Stimulated activated CD8-positive, alpha-beta memory T cell treated with anti-CD3 and anti-CD28 coated beads, Interleukin-7, amount 100 ng/mL, for 4 hours (primary cell): ENCODE results near the gene CTBP2.
"Not testable (repeated sequence)": the region's sequence is repeated elsewhere in the genome, so short reads cannot be mapped to it uniquely, and the experiment has no call there.

Experiments used
- DNase-seq, 2 donors: peaks; one replicate each; pipeline ENCODE4 v3.0.0-alpha.2; 2020; ENCODE audit warnings: low read depth in 2 of 2

Gene CTBP2

GRCh38 chr10:125186431-125187170 lies 26.2 kb upstream of the CTBP2 start:
- DNase-seq = no peak

DNA sequence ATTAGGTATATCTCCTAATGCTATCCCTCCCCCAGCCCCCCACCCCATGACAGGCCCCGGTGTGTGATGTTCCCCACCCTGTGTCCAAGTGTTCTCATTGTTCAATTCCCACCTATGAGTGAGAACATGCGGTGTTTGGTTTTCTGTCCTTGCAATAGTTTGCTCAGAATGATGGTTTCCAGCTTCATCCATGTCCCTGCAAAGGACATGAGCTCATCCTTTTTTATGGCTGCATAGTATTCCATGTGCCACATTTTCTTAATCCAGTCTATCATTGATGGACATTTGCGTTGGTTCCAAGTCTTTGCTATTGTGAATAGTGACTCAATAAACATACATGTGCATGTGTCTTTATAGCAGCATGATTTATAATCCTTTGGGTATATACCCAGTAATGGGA lies 18.7 kb upstream of the CTBP2 start:
- not testable (repeated sequence) for DNase-seq

- no peak for DNase-seq
These were observed 17.6 kb upstream of the CTBP2 start for GRCh38 chr10:125177641-125178640.

GRCh38 chr10:125175807-125176206 lies 15.4 kb upstream of the CTBP2 start:
- DNase-seq = no peak

- DNase-seq = no peak
These were observed 14.0 kb upstream of the CTBP2 start for GRCh38 chr10:125174360-125174759.

DNA sequence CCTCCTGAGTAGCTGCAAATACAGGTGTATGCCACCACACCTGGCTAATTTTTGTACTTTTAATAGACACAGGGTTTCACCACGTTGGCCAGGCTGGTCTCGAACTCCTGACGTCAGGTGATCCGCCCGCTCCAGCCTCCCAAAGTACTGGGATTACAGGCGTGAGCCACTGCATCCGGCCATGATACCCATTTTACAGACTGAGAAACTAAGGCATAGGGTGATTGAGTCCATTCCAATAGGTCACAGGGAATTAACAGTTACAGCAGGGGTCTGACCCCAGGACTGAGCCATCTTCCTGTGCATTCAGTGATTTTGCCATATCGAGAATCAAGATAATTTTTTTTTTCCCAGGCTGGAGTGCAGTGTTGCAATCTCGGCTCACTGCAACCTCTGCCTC lies 12.3 kb upstream of the CTBP2 start:
- no peak for DNase-seq

DNA sequence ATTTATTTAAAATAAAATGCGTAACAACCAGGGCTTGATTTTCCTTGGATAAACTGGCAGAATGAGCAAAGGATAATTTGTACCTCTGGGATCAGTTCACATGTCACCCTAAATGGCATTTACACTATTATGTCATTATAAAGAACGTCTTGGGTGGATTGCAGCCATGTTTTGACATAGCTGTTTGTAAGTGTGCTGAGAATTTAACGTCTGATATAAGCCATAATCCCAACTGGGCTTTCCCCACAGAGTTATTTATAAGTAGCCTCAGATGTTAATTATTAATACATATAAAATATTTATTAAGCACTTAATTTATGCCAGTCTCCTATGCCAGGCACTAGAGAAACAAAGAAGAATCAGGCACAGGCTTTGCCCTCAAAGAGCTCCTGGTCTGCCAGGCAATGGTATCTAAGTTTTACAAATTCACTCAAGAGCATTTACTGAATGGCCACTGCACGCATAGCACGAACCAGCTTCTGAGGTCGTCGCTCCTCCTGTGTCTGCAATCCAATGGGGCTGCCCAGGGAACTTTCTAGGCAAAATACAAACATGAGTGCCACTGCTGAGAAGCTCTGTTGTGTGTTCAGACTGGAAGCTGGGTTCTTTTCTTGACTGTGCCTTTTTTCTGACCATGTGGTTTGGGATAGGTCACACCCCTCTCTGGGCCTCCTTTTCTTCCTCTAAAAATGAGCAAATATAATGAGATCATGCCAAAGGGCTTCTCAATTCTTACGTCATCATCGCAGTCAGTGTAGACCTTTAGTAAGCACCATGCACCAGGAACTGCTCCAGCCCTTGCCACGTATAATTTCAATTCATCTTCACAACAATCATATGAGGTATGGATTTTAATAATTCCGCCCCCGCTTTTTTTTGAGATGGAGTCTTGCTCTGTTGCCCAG lies 11.3 kb upstream of the CTBP2 start:
- no peak for DNase-seq

- DNase-seq = no peak
These were observed 9.6 kb upstream of the CTBP2 start for GRCh38 chr10:125169915-125170314.

DNA sequence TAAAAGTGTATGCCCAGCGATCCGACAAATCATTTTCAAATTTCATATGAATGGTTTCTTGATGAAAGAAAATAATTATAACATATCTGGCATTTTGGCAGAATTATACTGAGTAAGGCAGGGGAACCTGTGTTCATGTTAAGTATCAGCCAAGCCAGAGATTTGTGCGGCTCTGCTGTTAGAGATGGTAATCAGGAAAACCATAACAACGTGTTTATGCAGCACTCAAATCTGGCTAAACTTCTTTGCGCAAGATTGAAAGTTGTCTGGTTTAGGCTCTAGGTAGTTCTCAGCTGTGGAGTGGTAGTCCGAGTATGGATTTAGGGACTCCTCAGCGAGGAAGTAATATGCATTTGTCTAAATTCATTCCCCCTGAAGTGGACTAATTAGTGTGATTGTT lies 8.9 kb upstream of the CTBP2 start:
- no peak for DNase-seq

- no peak for DNase-seq
These were observed 6.3 kb upstream of the CTBP2 start for GRCh38 chr10:125166658-125167057.

DNA sequence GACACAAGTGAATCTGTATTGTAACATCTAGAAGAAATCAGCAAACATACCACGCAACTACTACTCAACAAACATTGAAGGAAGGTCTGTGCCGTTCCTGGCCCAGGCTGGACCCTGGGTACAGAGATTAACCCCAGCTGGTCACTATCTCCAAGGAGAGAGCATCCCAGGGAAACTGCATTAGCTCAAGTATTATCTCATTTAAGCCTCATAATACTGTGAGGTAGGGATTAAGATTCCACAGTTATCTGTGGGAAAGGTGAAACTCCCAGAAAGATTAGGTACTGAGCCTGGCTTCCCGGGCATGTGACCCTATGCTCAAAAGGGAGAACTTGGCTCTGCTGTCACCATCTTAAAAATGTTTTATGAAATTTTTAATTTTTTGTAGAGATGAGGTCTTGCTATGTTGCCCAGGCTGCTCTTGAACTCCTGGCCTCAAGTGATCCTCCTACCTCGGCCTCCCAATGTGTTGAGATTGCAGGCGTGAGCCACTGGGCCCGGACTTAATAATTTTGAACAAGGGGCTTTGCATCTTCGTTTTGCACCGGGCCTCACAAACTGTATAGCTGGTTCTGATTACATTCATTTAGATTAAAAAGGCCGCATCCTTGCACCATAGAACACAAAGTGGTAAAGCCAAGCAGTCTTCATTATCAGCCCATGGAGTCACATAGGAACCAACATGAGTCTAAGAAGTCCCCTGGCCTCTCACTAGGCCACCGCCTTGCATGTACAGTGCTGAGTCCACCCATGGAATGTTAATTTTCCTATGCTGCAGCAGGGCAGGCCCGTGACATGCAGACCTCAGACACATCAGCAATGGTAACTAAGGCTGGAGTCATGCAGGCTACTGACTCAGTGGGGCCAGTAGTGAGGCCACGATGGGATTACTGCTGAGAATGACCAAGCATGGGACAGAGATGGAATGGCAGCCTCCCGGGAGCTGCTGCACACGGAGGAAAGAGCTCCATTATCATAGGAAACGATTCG lies 5.5 kb upstream of the CTBP2 start:
- no peak for DNase-seq

DNA sequence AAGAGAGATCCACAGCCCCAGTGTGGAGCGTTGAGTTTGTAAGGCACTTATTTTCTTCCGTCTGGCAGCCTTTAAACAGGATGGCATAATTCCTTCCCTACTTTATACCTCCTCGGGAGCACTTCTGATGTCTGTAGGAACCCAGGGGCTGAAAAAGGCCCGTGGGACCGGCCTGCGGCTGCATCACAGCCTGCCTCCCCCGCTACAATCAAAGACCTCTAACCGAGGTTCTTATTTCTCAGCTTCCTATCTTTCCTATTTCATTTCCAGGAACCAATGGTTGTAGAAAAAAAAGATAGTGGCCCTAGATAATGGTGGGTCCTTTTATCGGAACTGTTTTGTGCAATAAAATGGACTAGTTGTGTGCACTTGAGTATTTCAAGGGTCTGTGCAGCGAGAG lies 4.1 kb upstream of the CTBP2 start:
- DNase-seq = no peak

DNA sequence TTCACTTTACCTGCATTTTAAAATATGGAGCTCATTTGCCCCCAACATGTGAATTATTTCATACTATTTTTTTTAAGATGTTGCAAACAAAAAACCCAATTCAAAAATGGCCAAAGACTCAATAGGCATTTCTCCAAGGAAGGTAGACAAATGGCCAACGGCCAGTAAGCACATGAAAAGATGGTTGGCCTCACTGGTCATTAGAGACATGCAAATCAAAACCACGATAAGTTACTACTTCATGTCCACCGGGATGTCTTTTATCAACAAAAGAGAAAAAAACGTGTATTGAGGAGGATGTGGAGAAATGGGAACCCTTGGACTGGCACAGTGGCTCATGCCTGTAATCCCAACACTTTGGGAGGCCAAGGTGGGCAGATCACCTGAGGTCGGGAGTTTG lies 3.4 kb upstream of the CTBP2 start:
- no peak for DNase-seq

DNA sequence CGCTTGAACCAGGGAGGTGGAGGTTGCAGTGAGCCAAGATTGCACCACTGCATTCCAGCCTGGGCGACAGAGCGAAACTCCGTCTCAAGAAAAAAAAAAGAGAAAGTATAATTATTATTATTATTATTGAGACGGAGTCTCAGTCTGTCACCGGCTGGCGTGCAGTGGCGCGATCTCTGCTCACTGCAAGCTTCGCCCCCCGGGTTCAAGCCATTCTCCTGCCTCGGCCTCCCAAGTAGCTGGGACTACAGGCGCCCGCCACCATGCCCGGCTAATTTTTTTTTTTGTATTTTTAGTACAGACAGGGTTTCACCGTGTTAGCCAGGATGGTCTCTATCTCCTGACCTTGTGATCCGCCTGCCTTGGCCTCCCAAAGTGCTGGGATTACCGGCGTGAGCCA lies 2.9 kb upstream of the CTBP2 start:
- not testable (repeated sequence) for DNase-seq

DNA sequence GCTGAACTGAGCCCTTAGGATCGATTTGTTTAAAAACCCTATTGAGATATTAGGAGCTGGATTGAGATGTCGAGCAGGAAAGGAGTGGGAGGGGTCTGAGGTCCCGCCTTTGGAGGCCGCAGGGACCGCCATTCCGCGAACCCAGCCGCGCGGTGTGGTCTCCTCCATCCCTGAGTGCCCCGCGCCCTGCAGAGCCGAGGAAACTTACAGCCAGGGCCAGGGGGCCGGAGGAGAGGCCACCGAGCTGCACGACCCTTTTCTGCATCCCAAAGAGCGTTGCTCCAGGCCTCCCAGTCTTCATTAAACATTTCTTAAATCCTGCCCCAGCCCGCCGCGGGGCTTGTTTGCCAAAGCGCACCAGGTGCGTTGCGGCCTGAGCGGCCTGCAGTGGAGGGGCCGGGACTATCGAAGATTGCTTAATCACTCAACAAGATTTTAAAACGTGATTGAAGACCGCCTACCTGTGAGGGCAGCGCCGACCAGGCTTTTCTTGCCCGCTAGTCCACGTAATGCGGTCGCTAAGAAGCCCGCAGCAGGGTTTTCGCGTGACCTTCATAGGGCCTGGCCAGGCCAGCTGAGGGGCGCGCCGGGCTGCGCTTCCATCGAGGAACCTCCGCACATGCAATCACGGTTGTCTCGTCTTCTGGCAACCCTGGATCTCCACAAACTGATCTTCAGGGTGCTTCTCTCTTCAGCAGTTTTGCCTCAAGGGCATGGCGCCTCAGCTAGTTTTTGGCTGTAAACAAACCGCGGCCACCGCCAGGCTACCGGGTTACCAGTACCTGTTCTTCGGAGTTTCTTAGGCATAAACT lies 2.0 kb upstream of the CTBP2 start:
- DNase-seq = no peak

GRCh38 chr10:125161707-125162119 lies 1.4 kb upstream of the CTBP2 start:
- DNase-seq = no peak

GRCh38 chr10:125160856-125161706 lies 718 bp upstream of the CTBP2 start:
- DNase-seq = peak in 1 of 2 donors; percentile 29

DNA sequence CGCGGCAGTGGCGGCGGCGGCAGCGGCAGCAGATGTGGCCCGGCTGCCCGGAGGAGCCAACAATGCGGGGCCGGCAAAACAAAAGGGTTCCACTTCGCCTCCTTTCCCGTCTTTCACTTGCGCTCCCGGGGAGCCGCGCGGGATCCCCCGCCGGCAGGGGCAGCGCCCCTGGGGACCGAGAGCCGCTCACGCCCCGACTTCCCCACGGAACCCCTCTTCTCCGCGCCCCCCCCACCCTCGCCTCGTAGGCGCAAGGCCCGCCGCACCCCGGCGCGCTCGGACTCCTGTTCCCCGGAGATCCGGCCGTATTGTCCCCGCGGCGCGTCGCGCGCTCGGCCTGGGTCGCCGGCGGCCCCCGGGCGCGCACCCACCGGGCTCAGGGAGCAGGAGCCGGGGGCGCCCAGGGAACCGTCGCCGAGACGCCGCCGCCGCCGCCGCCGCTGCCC lies 854 bp downstream of the CTBP2 start:
- DNase-seq = no peak
